CD14-positive monocyte (primary cell): ENCODE data around the gene RAB11FIP3. TPM values are rescaled to one million over a fixed set of nuclear protein-coding genes. Genes with fewer than 3 reads are reported as not detected.

Experiments
- DNase-seq, 3 donors: peaks; one replicate each; pipeline ENCODE4 v3.0.0-alpha.2; 2011 to 2022
- H2AFZ ChIP-seq: 2 replicates; pipeline ENCODE4 v1.6.0; 2012; ENCODE audit warnings: mild to moderate bottlenecking, low read depth, low read length, inconsistent platforms; ENCODE audit not compliant: insufficient read depth, poor library complexity, severe bottlenecking
- H3K27ac ChIP-seq, 2 donors: 1 replicate in 1 of 2; 2 replicates in 1 of 2; pipeline ENCODE4 v1.5.1; 2012 to 2013; ENCODE audit warnings: low read length in 2 of 2, control low read depth in 1 of 2, inconsistent platforms in 1 of 2, low read depth in 1 of 2, mild to moderate bottlenecking in 1 of 2
- H3K27me3 ChIP-seq, 2 donors: one replicate each; pipeline versions ENCODE4 v1.6.0 to v1.6.1; 2011 to 2013; ENCODE audit warnings: low read length in 2 of 2; ENCODE audit not compliant: control insufficient read depth in 2 of 2, insufficient read depth in 2 of 2
- H3K36me3 ChIP-seq, 2 donors: replicated peaks in 1 of 2; 1 replicate in 1 of 2; 2 replicates in 1 of 2; pipeline versions ENCODE4 v1.5.1 to v1.6.1; 2012 to 2013; ENCODE audit warnings: low read length in 2 of 2, control low read depth in 1 of 2, inconsistent platforms in 1 of 2, mild to moderate bottlenecking in 1 of 2; ENCODE audit not compliant: insufficient read depth in 2 of 2, control insufficient read depth in 1 of 2
- H3K4me1 ChIP-seq, 2 donors: 1 replicate in 1 of 2; 2 replicates in 1 of 2; pipeline versions ENCODE4 v1.5.1 to v1.6.1; 2012 to 2013; ENCODE audit warnings: low read length in 2 of 2, control low read depth in 1 of 2, inconsistent platforms in 1 of 2, mild to moderate bottlenecking in 1 of 2, moderate library complexity in 1 of 2; ENCODE audit not compliant: insufficient read depth in 2 of 2, control insufficient read depth in 1 of 2
- H3K4me2 ChIP-seq: replicated peaks from 2 replicates; pipeline ENCODE3; 2012; ENCODE audit warnings: low read length, moderate library complexity, mild to moderate bottlenecking; ENCODE audit not compliant: poor library complexity, severe bottlenecking; ENCODE audit errors: extremely low read depth
- H3K4me3 ChIP-seq, 3 experiments: fragments of 200-600 bp in 1 of 3; sonication (generic) in 1 of 3; replicated peaks in 1 of 3; 1 replicate in 2 of 3; 2 replicates in 1 of 3; pipeline ENCODE4 v1.5.1; 2011 to 2013; ENCODE audit warnings: low read length in 3 of 3, mild to moderate bottlenecking in 3 of 3, control low read depth in 2 of 3, low read depth in 2 of 3, inconsistent platforms in 1 of 3, moderate library complexity in 1 of 3
- H3K79me2 ChIP-seq: 2 replicates; pipeline ENCODE4 v1.6.0; 2012; ENCODE audit warnings: mild to moderate bottlenecking, control low read depth, inconsistent platforms, low read length, moderate library complexity; ENCODE audit not compliant: insufficient read depth
- H3K9ac ChIP-seq: 2 replicates; pipeline ENCODE4 v1.6.0; 2017; ENCODE audit warnings: low read length, mild to moderate bottlenecking; ENCODE audit not compliant: insufficient read depth, poor library complexity, severe bottlenecking
- H3K9me3 ChIP-seq, 2 donors: replicated peaks in 1 of 2; 1 replicate in 1 of 2; 2 replicates in 1 of 2; pipeline versions ENCODE4 v1.5.1 to v1.6.1; 2012 to 2013; ENCODE audit warnings: low read length in 2 of 2, control low read depth in 1 of 2; ENCODE audit not compliant: control insufficient read depth in 1 of 2, insufficient read depth in 1 of 2
- H4K20me1 ChIP-seq: 2 replicates; pipeline ENCODE4 v1.6.0; 2012; ENCODE audit warnings: mild to moderate bottlenecking, low read length, control low read depth, moderate library complexity; ENCODE audit not compliant: insufficient read depth
- H3K27ac Mint-ChIP-seq, 7 donors: one replicate each; pipeline ENCODE4 v1.8.0; 2020; ENCODE audit warnings: mild to moderate bottlenecking in 7 of 7, mixed read lengths in 7 of 7, moderate library complexity in 6 of 7, inconsistent platforms in 2 of 7
- H3K27me3 Mint-ChIP-seq, 3 donors: one replicate each; pipeline ENCODE4 v1.8.0; 2021 to 2022; ENCODE audit warnings: low read depth in 3 of 3, mild to moderate bottlenecking in 3 of 3, mixed read lengths in 3 of 3, moderate library complexity in 3 of 3, inconsistent platforms in 1 of 3
- H3K36me3 Mint-ChIP-seq, 2 donors: one replicate each; pipeline ENCODE4 v1.8.0; 2020; ENCODE audit warnings: mixed read lengths in 2 of 2, inconsistent platforms in 1 of 2, mild to moderate bottlenecking in 1 of 2
- H3K4me1 Mint-ChIP-seq: one replicate; pipeline ENCODE4 v1.8.0; 2020; ENCODE audit warnings: mild to moderate bottlenecking, mixed read lengths
- H3K4me3 Mint-ChIP-seq, 2 donors: one replicate each; pipeline ENCODE4 v1.8.0; 2020; ENCODE audit warnings: mild to moderate bottlenecking in 2 of 2, mixed read lengths in 2 of 2, moderate library complexity in 1 of 2
- H3K9me3 Mint-ChIP-seq, 7 donors: one replicate each; pipeline ENCODE4 v1.8.0; 2020 to 2022; ENCODE audit warnings: mixed read lengths in 7 of 7, mild to moderate bottlenecking in 6 of 7, moderate library complexity in 6 of 7, inconsistent platforms in 2 of 7
- WGBS: methylation state at CpG from one replicate; pipeline ENCODE4 v1.1.5; 2013; ENCODE audit warnings: missing lambda C conversion rate; ENCODE audit not compliant: insufficient coverage; 5-methylcytosine and 5-hydroxymethylcytosine counted together
- intact Hi-C, 2 donors: fragments of 100-400 bp; cut with micrococcal nuclease; formaldehyde crosslinking; loops; one replicate each; pipeline versions ENCODE4 v1.15.0 to v1.15.1; 2023
- polyA plus RNA-seq, 3 donors: library from polyadenylated mRNA; depleted of rRNA in 1 of 3; unstranded in 2 of 3; stranded (reverse) in 1 of 3; fragments of 300-500 nt in 2 of 3; fragments of >200 nt in 1 of 3; fragmentation: Illumina TruSeq in 2 of 3; gene quantifications; 1 replicate in 2 of 3; 2 replicates in 1 of 3; pipeline ENCODE4 v1.2.3, GENCODE V29; 2012 to 2021
- TF ChIP-seq, protein P1 (sequence below): fragments of 200-600 bp; IDR thresholded peaks from one replicate; pipeline ENCODE4 v1.8.0; 2022; ENCODE audit warnings: antibody characterized with exemption, mild to moderate bottlenecking

Gene RAB11FIP3
- polyA plus RNA-seq, 3 donors = 0.37 to 7.5 (median 0.49) TPM

GRCh38 chr16:521381-522210, 96.1 kb downstream of the RAB11FIP3 start:
- no peak overlapping the region for H3K9ac ChIP-seq
- no peak overlapping the region for H2AFZ ChIP-seq
- Mint-ChIP-seq H3K36me3 (no peaks in the 10 kb centered on the region), H3K27me3 (peaks cover 0 to 2% (median 0%) of the 10 kb centered on the region in 3 donors), H3K4me1 (peaks cover 16% of the 10 kb centered on the region), H3K27ac (peak overlapping the region in 1 of 7 donors; percentile 53), H3K9me3 (no peaks in the 10 kb centered on the region), H3K4me3 (no peak overlapping the region)
- no peak overlapping the region for H3K4me3 ChIP-seq
- peaks cover 9 to 17% of the 10 kb centered on the region in 2 donors for H3K4me1 ChIP-seq
- 95% methylated on average over 21 of the region's 34 CpGs for WGBS
- H3K9me3 ChIP-seq = no peaks in the 10 kb centered on the region
- H3K27me3 ChIP-seq = no peaks in the 10 kb centered on the region
- H3K27ac ChIP-seq = no peak overlapping the region
- H3K4me2 ChIP-seq = no peak overlapping the region
- TF ChIP-seq, protein P1, sequence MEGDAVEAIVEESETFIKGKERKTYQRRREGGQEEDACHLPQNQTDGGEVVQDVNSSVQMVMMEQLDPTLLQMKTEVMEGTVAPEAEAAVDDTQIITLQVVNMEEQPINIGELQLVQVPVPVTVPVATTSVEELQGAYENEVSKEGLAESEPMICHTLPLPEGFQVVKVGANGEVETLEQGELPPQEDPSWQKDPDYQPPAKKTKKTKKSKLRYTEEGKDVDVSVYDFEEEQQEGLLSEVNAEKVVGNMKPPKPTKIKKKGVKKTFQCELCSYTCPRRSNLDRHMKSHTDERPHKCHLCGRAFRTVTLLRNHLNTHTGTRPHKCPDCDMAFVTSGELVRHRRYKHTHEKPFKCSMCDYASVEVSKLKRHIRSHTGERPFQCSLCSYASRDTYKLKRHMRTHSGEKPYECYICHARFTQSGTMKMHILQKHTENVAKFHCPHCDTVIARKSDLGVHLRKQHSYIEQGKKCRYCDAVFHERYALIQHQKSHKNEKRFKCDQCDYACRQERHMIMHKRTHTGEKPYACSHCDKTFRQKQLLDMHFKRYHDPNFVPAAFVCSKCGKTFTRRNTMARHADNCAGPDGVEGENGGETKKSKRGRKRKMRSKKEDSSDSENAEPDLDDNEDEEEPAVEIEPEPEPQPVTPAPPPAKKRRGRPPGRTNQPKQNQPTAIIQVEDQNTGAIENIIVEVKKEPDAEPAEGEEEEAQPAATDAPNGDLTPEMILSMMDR = no peak
- H3K36me3 ChIP-seq = no peaks in the 10 kb centered on the region
- intact Hi-C loops = no loop called here
- peaks cover 6% of the 10 kb centered on the region for H4K20me1 ChIP-seq
- peaks cover 5% of the 10 kb centered on the region for H3K79me2 ChIP-seq
- DNase-seq = no peak

- Histone ChIP-seq H2AFZ (no peak overlapping the region), H3K4me3 (no peak overlapping the region), H3K9ac (no peak overlapping the region), H3K9me3 (no peaks in the 10 kb centered on the region), H4K20me1 (peaks cover 8% of the 10 kb centered on the region), H3K27ac (no peak overlapping the region), H3K4me1 (peaks cover 12 to 22% of the 10 kb centered on the region in 2 donors), H3K4me2 (no peak overlapping the region), H3K79me2 (peaks cover 8% of the 10 kb centered on the region), H3K27me3 (no peaks in the 10 kb centered on the region), H3K36me3 (no peaks in the 10 kb centered on the region)
- peaks cover 0 to 2% (median 1%) of the 10 kb centered on the region in 3 donors for H3K27me3 Mint-ChIP-seq
- no peaks in the 10 kb centered on the region for H3K36me3 Mint-ChIP-seq
- intact Hi-C loops = no loop called here
- no peak overlapping the region for H3K4me3 Mint-ChIP-seq
- TF ChIP-seq, protein P1 = no peak
- H3K27ac Mint-ChIP-seq = peak overlapping the region in 1 of 7 donors; percentile 42
- no peak for DNase-seq
- WGBS = 86% methylated on average over 19 of the region's 23 CpGs
- peaks cover 18% of the 10 kb centered on the region for H3K4me1 Mint-ChIP-seq
- no peaks in the 10 kb centered on the region for H3K9me3 Mint-ChIP-seq
These were observed 97.1 kb downstream of the RAB11FIP3 start for GRCh38 chr16:522320-523096.
